HCT116 (cell line): Measurements from ENCODE around the gene STIM1. TPM values are rescaled to one million over a fixed set of nuclear protein-coding genes. Genes with fewer than 3 reads are reported as not detected.

ENCODE experiments used
- ATAC-seq: fragments of 200-7000 bp; cut with Tn5 transposase; 2 replicates; pipeline ENCODE4 v1.9.1; 2020; ENCODE audit warnings: mild to moderate bottlenecking, moderate library complexity
- BruUV-seq: library from RNA; stranded (reverse); fragments of 400-500 nt; replicated peaks from 2 replicates; lab custom pipeline; 2021; lab: Mats Ljungman, UMichigan
- CTCF ChIA-PET: fragments of 300-600 bp; sonication (Branson Sonifier 250); formaldehyde crosslinking; loops from one replicate; lab custom pipeline; 2021; ENCODE audit warnings: antibody characterized with exemption; lab: Charles Lee
- POLR2A ChIA-PET: fragments of 300-600, 350-600 bp; sonication (Branson Sonifier 250); formaldehyde crosslinking; loops from one replicate; lab custom pipeline; 2021; ENCODE audit warnings: antibody characterized with exemption; lab: Charles Lee
- RAD21 ChIA-PET, 2 experiments: fragments of 300-600 bp; sonication (Branson Sonifier 250); formaldehyde crosslinking; loops; one replicate each; lab custom pipeline; 2023; ENCODE audit warnings: low total read pairs in 2 of 2; ENCODE audit not compliant: uncharacterized antibody in 2 of 2, unreplicated experiment in 2 of 2, low non-redundant PET in 1 of 2; lab: Charles Lee
- DNase-seq: peaks from one replicate; pipeline ENCODE4 v3.0.0-alpha.2; 2010; ENCODE audit warnings: low read depth, low spot score
- H2AFZ ChIP-seq: fragments of 200-600 bp; shearing (Covaris generic), sonication (generic); 2 replicates; pipeline ENCODE4 v1.6.1; 2017; ENCODE audit warnings: low read depth, mixed run types, mixed read lengths, antibody characterized with exemption, low read length; ENCODE audit not compliant: poor library complexity, severe bottlenecking
- H3K27ac ChIP-seq: 2 replicates; pipeline ENCODE4 v1.5.1; 2012; ENCODE audit warnings: low read depth, low read length
- H3K27me3 ChIP-seq: fragments of 200-600 bp; sonication (generic); 2 replicates; pipeline ENCODE4 v1.6.1; 2016; ENCODE audit warnings: mixed run types, low read length, mixed read lengths; ENCODE audit not compliant: insufficient read depth
- H3K36me3 ChIP-seq, 2 experiments: fragments of 200-500 bp in 1 of 2; fragments of 200-600 bp in 1 of 2; sonication (Bioruptor generic) in 1 of 2; sonication (generic) in 1 of 2; 2 replicates each; pipeline versions ENCODE4 v1.5.1 to v1.6.1; 2014 to 2016; ENCODE audit warnings: low read length in 2 of 2, inconsistent platforms in 1 of 2, mixed read lengths in 1 of 2, mixed run types in 1 of 2; ENCODE audit not compliant: insufficient read depth in 2 of 2, control insufficient read depth in 1 of 2
- H3K4me1 ChIP-seq, 2 experiments: fragments of 200-600 bp in 1 of 2; sonication (generic) in 1 of 2; 2 replicates each; pipeline versions ENCODE4 v1.5.1 to v1.6.1; 2012 to 2017; ENCODE audit warnings: low read length in 2 of 2, inconsistent platforms in 1 of 2, mild to moderate bottlenecking in 1 of 2, mixed read lengths in 1 of 2, mixed run types in 1 of 2, moderate library complexity in 1 of 2; ENCODE audit not compliant: insufficient read depth in 2 of 2, control insufficient read depth in 1 of 2
- H3K4me2 ChIP-seq: fragments of 200-600 bp; sonication (generic); 2 replicates; pipeline ENCODE4 v1.6.1; 2017; ENCODE audit warnings: mixed run types, low read length, mixed read lengths
- H3K4me3 ChIP-seq, 2 experiments: fragments of 200-600 bp in 1 of 2; sonication (generic) in 1 of 2; replicated peaks in 1 of 2; 2 replicates each; pipeline ENCODE4 v1.5.1; 2011 to 2016; ENCODE audit warnings: low read length in 2 of 2, control low read depth in 1 of 2, low read depth in 1 of 2, mild to moderate bottlenecking in 1 of 2, mixed read lengths in 1 of 2, mixed run types in 1 of 2
- H3K79me2 ChIP-seq: fragments of 200-600 bp; sonication (generic); 2 replicates; pipeline ENCODE4 v1.6.1; 2017; ENCODE audit warnings: mild to moderate bottlenecking, mixed run types, low read length, moderate library complexity, mixed read lengths; ENCODE audit not compliant: insufficient read depth
- H3K9ac ChIP-seq: fragments of 200-600 bp; sonication (generic); 2 replicates; pipeline ENCODE4 v1.6.1; 2016; ENCODE audit warnings: low read length, mixed read lengths
- H3K9me2 ChIP-seq: fragments of 200-600 bp; sonication (generic), shearing (Covaris generic); 2 replicates; pipeline ENCODE4 v1.6.1; 2017; ENCODE audit warnings: mixed run types, mild to moderate bottlenecking, moderate library complexity; ENCODE audit not compliant: insufficient read depth
- H3K9me3 ChIP-seq, 2 experiments: fragments of 200-500 bp in 1 of 2; fragments of 200-600 bp in 1 of 2; sonication (Bioruptor generic) in 1 of 2; sonication (generic) in 1 of 2; 2 replicates each; pipeline ENCODE4 v1.6.1; 2014 to 2017; ENCODE audit warnings: low read length in 2 of 2, mixed read lengths in 2 of 2, inconsistent platforms in 1 of 2, low read depth in 1 of 2, mild to moderate bottlenecking in 1 of 2, mixed run types in 1 of 2, moderate library complexity in 1 of 2; ENCODE audit not compliant: control insufficient read depth in 1 of 2, insufficient read depth in 1 of 2
- H4K20me1 ChIP-seq: fragments of 200-600 bp; sonication (generic), shearing (Covaris generic); 2 replicates; pipeline ENCODE4 v1.6.1; 2017; ENCODE audit warnings: mixed run types, mild to moderate bottlenecking, moderate library complexity; ENCODE audit not compliant: insufficient read depth
- ATF3 ChIP-seq: IDR thresholded peaks from 2 replicates; pipeline ENCODE4 v1.6.1; 2012
- CBX3 ChIP-seq: IDR thresholded peaks from 2 replicates; pipeline ENCODE4 v1.6.1; 2012; ENCODE audit warnings: low read depth
- CEBPB ChIP-seq: IDR thresholded peaks from 2 replicates; pipeline ENCODE4 v1.6.1; 2012; ENCODE audit warnings: low read depth
- CTCF ChIP-seq, 3 experiments: fragments of 200-600 bp in 1 of 3; sonication (generic) in 1 of 3; IDR thresholded peaks in 2 of 3; conservative IDR thresholded peaks in 1 of 3; 2 replicates each; pipeline ENCODE4 v1.5.1; 2012 to 2017; ENCODE audit warnings: low read depth in 2 of 3, low read length in 2 of 3, antibody characterized with exemption in 1 of 3, borderline replicate concordance in 1 of 3, control low read depth in 1 of 3, mild to moderate bottlenecking in 1 of 3, mixed read lengths in 1 of 3, mixed run types in 1 of 3, moderate library complexity in 1 of 3; ENCODE audit not compliant: insufficient read depth in 1 of 3
- ELF1 ChIP-seq: IDR thresholded peaks from 2 replicates; pipeline ENCODE4 v1.6.1; 2012; ENCODE audit warnings: low read depth, borderline replicate concordance
- EZH2 ChIP-seq: fragments of 200-600 bp; sonication (generic); IDR thresholded peaks from 2 replicates; pipeline ENCODE4 v1.6.1; 2017; ENCODE audit warnings: antibody characterized with exemption, mixed run types
- FOSL1 ChIP-seq: IDR thresholded peaks from 2 replicates; pipeline ENCODE4 v1.6.1; 2012; ENCODE audit warnings: low read depth
- JUND ChIP-seq: IDR thresholded peaks from 2 replicates; pipeline ENCODE4 v1.6.1; 2012
- POLR2A ChIP-seq: IDR thresholded peaks from 2 replicates; pipeline ENCODE4 v1.7.0; 2011; ENCODE audit warnings: borderline replicate concordance; ENCODE audit not compliant: insufficient read depth, insufficient read length; ENCODE audit errors: extremely low read depth
- RAD21 ChIP-seq: IDR thresholded peaks from 2 replicates; pipeline ENCODE4 v1.6.1; 2012; ENCODE audit warnings: low read depth, mild to moderate bottlenecking
- SIN3A ChIP-seq: IDR thresholded peaks from 2 replicates; pipeline ENCODE4 v1.6.1; 2012; ENCODE audit warnings: low read depth
- SRF ChIP-seq: IDR thresholded peaks from 2 replicates; pipeline ENCODE4 v1.6.1; 2012; ENCODE audit warnings: low read depth
- TCF7L2 ChIP-seq: IDR thresholded peaks from 2 replicates; pipeline ENCODE4 v1.7.0; 2011; ENCODE audit warnings: borderline replicate concordance, inconsistent platforms; ENCODE audit not compliant: insufficient read depth, insufficient read length; ENCODE audit errors: extremely low read depth
- YY1 ChIP-seq: IDR thresholded peaks from 2 replicates; pipeline ENCODE4 v1.6.1; 2011; ENCODE audit warnings: low read length, low read depth, moderate library complexity, mild to moderate bottlenecking; ENCODE audit not compliant: insufficient replicate concordance; ENCODE audit errors: extremely low read depth
- ZBTB33 ChIP-seq: IDR thresholded peaks from 2 replicates; pipeline ENCODE4 v1.6.1; 2011; ENCODE audit warnings: mild to moderate bottlenecking, low read length, moderate library complexity; ENCODE audit not compliant: insufficient replicate concordance; ENCODE audit errors: extremely low read depth
- ZFX ChIP-seq: fragments of 450-650 bp; IDR thresholded peaks from 2 replicates; pipeline ENCODE4 v1.6.1; 2017
- ZNF274 ChIP-seq: fragments of 200-500 bp; sonication (Bioruptor generic); IDR thresholded peaks from 2 replicates; pipeline ENCODE4 v1.6.1; 2014; ENCODE audit warnings: mild to moderate bottlenecking, low read depth, low read length, inconsistent platforms
- intact Hi-C: fragments of 100-400 bp; cut with micrococcal nuclease; formaldehyde crosslinking; loops from 2 replicates; pipeline ENCODE4 v1.10.0; 2022
- total RNA-seq: library from RNA; stranded (reverse); gene quantifications from one replicate; pipeline ENCODE4 v1.2.1, GENCODE V29; 2021; ENCODE audit not compliant: unreplicated experiment

STIM1 gene
- total RNA-seq, 1 experiment from 2014 or later = 22.3 TPM

GRCh38 chr11:3972431-3972830, 117.0 kb downstream of the STIM1 start:
- ATAC-seq (no peak), DNase-seq (no peak)
- ChIA-PET CTCF (no interaction called here), RAD21 (no interaction called here), POLR2A (no interaction called here)
- Histone ChIP-seq H3K9me2 (no peaks in the 10 kb centered on the region), H4K20me1 (no peaks in the 10 kb centered on the region), H3K4me2 (no peak overlapping the region), H3K27ac (no peak overlapping the region), H3K4me1 (no peaks in the 10 kb centered on the region), H3K4me3 (no peak overlapping the region), H3K27me3 (no peaks in the 10 kb centered on the region), H3K9me3 (no peaks in the 10 kb centered on the region), H3K36me3 (no peaks in the 10 kb centered on the region), H3K9ac (no peak overlapping the region), H2AFZ (no peak overlapping the region), H3K79me2 (no peaks in the 10 kb centered on the region)
- no TSS peak for BruUV-seq
- TF ChIP-seq CBX3 (no peak), CEBPB (no peak), YY1 (no peak), ELF1 (no peak), EZH2 (no peak), ATF3 (no peak), RAD21 (no peak), TCF7L2 (no peak), JUND (no peak), SRF (no peak), ZBTB33 (no peak), ZNF274 (no peak), SIN3A (no peak), FOSL1 (no peak), ZFX (no peak), POLR2A (no peak), CTCF (IDR thresholded peaks at IDR 0.05 in 2 of 3, conservative IDR thresholded peaks at IDR 0.05 in 1 of 3; ENCODE audit: borderline replicate concordance in 1 of 3, insufficient read depth in 1 of 3, low read depth in 2 of 3, low read length in 2 of 3) (no peak)
- intact Hi-C loops = no loop called here
